NB4 (cell line): ENCODE measurements around the gene OXT.
"Not testable (repeated sequence)": the region's sequence is repeated elsewhere in the genome, so short reads cannot be mapped to it uniquely, and the experiment has no call there.

Experiments
- DNase-seq: peaks from one replicate; pipeline ENCODE4 v3.0.0; 2010; ENCODE audit warnings: low read depth
- H3K4me3 ChIP-seq: one replicate; pipeline ENCODE4 v1.5.1; 2011; ENCODE audit warnings: mild to moderate bottlenecking, low read depth, low read length, moderate library complexity
- CTCF ChIP-seq: IDR thresholded peaks from one replicate; pipeline ENCODE4 v1.5.1; 2012; ENCODE audit warnings: low read depth, low read length
- MYC ChIP-seq: IDR thresholded peaks from 2 replicates; pipeline ENCODE4 v1.6.1; 2011; ENCODE audit warnings: low read depth, low read length
- POLR2A ChIP-seq: IDR thresholded peaks from 2 replicates; pipeline ENCODE4 v1.6.1; 2011; ENCODE audit warnings: mild to moderate bottlenecking; ENCODE audit not compliant: insufficient read length; ENCODE audit errors: extremely low read depth
- TF ChIP-seq, protein P1 (sequence below): IDR thresholded peaks from 2 replicates; pipeline ENCODE4 v1.6.1; 2011; ENCODE audit warnings: low read depth, low read length

OXT gene

GRCh38 chr20:3074812-3075211 lies 3.4 kb downstream of the OXT start:
- TF ChIP-seq CTCF, result no peak
- TF ChIP-seq, protein P1, sequence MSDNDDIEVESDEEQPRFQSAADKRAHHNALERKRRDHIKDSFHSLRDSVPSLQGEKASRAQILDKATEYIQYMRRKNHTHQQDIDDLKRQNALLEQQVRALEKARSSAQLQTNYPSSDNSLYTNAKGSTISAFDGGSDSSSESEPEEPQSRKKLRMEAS, result no peak
- TF ChIP-seq MYC, result no peak
- TF ChIP-seq POLR2A, result no peak
- H3K4me3 ChIP-seq, result no peak overlapping the region
- DNase-seq, result no peak

DNA sequence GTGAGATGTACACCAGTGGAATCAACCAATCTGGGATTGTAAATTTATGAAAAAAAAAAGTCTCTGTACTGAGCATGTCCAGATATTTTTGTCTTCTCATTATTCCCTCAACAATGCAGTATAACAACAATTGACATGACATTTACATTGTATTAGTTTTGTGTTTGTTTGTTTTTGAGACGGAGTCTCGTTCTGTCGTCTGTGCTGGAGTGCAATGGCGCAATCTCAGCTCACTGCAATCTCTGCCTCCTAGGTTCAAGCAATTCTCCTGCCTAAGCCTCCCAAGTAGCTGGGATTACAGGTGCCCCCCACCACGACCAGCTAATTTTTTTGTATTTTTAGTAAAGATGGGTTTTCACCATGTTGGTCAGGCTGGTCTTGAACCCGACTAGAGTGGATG lies 3.9 kb downstream of the OXT start:
- not testable (repeated sequence) for H3K4me3 ChIP-seq, DNase-seq

- no peak overlapping the region for H3K4me3 ChIP-seq
- no peak for TF ChIP-seq CTCF
- TF ChIP-seq MYC, result no peak
- TF ChIP-seq POLR2A, result no peak
- TF ChIP-seq, protein P1, result no peak
- no peak for DNase-seq
These were observed 6.3 kb downstream of the OXT start for GRCh38 chr20:3077618-3078134.

GRCh38 chr20:3080939-3081388 lies 9.5 kb downstream of the OXT start:
- H3K4me3 ChIP-seq, result no peak overlapping the region
- DNase-seq, result no peak
- TF ChIP-seq MYC (no peak), POLR2A (no peak)
- TF ChIP-seq, protein P1, result no peak

GRCh38 chr20:3081641-3082040 lies 10.2 kb downstream of the OXT start:
- TF ChIP-seq CTCF (no peak), MYC (no peak), POLR2A (no peak)
- TF ChIP-seq, protein P1, result no peak
- no peak for DNase-seq
- H3K4me3 ChIP-seq, result no peak overlapping the region

DNA sequence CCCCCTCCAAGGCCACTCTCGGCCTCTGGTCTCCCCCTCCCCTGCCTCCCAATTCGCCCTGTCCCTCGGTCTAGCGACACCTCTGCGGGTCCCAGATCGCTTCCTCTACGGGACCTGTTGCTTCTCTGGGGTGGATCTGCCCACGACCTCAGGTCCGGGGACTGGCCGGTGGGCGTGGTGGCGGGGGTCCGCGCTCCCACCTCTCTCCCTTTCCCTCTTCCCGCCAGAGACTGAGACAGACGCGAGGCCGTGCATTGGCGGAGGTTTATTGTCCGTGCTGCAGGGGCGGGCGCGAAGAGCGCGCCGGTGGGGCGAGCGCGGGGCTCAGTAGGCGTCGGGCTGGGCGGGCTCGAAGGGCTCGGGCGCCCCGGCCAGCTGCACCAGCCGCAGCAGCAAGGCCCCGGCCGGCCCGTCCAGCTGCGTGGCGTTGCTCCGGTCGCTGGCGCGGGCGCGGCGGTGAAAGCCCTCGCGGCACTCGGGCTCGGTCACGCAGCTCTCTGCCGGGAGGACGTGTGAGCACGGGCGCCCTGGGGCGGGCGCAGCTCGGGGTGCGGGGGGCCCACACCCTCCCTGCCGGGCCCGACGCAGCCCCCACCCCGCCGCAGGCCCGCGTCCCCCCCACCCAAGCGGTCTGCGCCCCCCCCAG lies 11.0 kb downstream of the OXT start:
- TF ChIP-seq, protein P1, result no peak
- TF ChIP-seq POLR2A, result no peak
- no peak for TF ChIP-seq MYC
- no peak for TF ChIP-seq CTCF
- DNase-seq, result no peak
- no peak overlapping the region for H3K4me3 ChIP-seq
